ENCODE results near the gene MARF1.

DNA sequence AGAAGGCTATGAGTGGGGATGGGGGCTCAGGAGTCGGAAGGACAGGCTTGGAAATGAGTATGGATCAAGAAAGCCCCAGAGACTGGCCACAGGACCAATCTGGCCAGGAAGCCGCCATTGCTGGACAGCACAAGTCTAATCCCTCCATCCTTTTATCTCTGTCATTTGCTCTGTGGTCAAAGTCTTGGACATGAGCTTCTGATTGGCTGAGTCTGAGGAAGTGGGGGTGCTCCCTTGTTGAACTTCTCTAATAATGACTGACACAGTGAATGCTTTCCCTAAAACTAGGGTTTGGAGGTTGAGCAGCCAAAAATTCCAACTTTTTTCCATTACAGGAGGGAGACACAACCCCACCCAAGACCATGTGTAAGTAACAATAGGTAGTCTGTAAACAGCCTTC, 97.4 kb downstream of the MARF1 start:
- TF ChIP-seq, protein P1, sequence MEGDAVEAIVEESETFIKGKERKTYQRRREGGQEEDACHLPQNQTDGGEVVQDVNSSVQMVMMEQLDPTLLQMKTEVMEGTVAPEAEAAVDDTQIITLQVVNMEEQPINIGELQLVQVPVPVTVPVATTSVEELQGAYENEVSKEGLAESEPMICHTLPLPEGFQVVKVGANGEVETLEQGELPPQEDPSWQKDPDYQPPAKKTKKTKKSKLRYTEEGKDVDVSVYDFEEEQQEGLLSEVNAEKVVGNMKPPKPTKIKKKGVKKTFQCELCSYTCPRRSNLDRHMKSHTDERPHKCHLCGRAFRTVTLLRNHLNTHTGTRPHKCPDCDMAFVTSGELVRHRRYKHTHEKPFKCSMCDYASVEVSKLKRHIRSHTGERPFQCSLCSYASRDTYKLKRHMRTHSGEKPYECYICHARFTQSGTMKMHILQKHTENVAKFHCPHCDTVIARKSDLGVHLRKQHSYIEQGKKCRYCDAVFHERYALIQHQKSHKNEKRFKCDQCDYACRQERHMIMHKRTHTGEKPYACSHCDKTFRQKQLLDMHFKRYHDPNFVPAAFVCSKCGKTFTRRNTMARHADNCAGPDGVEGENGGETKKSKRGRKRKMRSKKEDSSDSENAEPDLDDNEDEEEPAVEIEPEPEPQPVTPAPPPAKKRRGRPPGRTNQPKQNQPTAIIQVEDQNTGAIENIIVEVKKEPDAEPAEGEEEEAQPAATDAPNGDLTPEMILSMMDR (IDR thresholded peaks at IDR 0.05) = no peak
- TF ChIP-seq POLR2A (IDR thresholded peaks at IDR 0.05) = no peak
